GM19043 (cell line): Measurements from ENCODE around the gene SRPK2.
"Not testable (repeated sequence)": the region's sequence is repeated elsewhere in the genome, so short reads cannot be mapped to it uniquely, and the experiment has no call there.

Experiments
- ATAC-seq: cut with Tn5 transposase; IDR thresholded peaks from one replicate; pipeline ENCODE4 v1.9.1; 2021; ENCODE audit warnings: low read depth; ENCODE audit not compliant: unreplicated experiment

SRPK2 gene

GRCh38 chr7:105305633-105306032 is 83.1 kb downstream of the SRPK2 start:
- ATAC-seq: no peak

GRCh38 chr7:105304040-105304895 is 84.5 kb downstream of the SRPK2 start:
- ATAC-seq: peak; percentile 50

GRCh38 chr7:105300587-105300986 is 88.1 kb downstream of the SRPK2 start:
- ATAC-seq: not testable (repeated sequence)

- ATAC-seq: peak; percentile 87
Measured at GRCh38 chr7:105298439-105298894, 90.3 kb downstream of the SRPK2 start.

GRCh38 chr7:105297985-105298384 is 90.7 kb downstream of the SRPK2 start:
- ATAC-seq: peak; percentile 51

- no peak for ATAC-seq
Measured at GRCh38 chr7:105297309-105297708, 91.4 kb downstream of the SRPK2 start.

GRCh38 chr7:105296491-105296890 is 92.2 kb downstream of the SRPK2 start:
- ATAC-seq: no peak

GRCh38 chr7:105295596-105296352 is 92.9 kb downstream of the SRPK2 start:
- ATAC-seq: no peak

GRCh38 chr7:105294482-105294881 is 94.2 kb downstream of the SRPK2 start:
- not testable (repeated sequence) for ATAC-seq

GRCh38 chr7:105289704-105290103 is 99.0 kb downstream of the SRPK2 start:
- no peak for ATAC-seq

GRCh38 chr7:105286441-105286840 is 102.3 kb downstream of the SRPK2 start:
- ATAC-seq: no peak

- ATAC-seq: no peak
Measured at GRCh38 chr7:105285118-105285874, 103.4 kb downstream of the SRPK2 start.

- no peak for ATAC-seq
Measured at GRCh38 chr7:105284014-105284413, 104.7 kb downstream of the SRPK2 start.

- ATAC-seq: no peak
Measured at GRCh38 chr7:105281966-105282365, 106.8 kb downstream of the SRPK2 start.

- peak; percentile 95 for ATAC-seq
Measured at GRCh38 chr7:105279688-105280007, 109.1 kb downstream of the SRPK2 start.

- peak; percentile 60 for ATAC-seq
Measured at GRCh38 chr7:105278973-105279687, 109.6 kb downstream of the SRPK2 start.

GRCh38 chr7:105278565-105278964 is 110.2 kb downstream of the SRPK2 start:
- ATAC-seq: no peak

- peak; percentile 41 for ATAC-seq
Measured at GRCh38 chr7:105277341-105277740, 111.4 kb downstream of the SRPK2 start.

GRCh38 chr7:105270117-105270516 is 118.6 kb downstream of the SRPK2 start:
- ATAC-seq: no peak

- peak; percentile 19 for ATAC-seq
Measured at GRCh38 chr7:105269397-105269796, 119.3 kb downstream of the SRPK2 start.
